Keratinocyte (primary cell): ENCODE measurements around the gene STK32B. TPM values are rescaled to one million over a fixed set of nuclear protein-coding genes. Genes with fewer than 3 reads are reported as not detected.

ENCODE experiments used
- DNase-seq: peaks from one replicate; pipeline ENCODE4 v3.0.0-alpha.2; 2011; ENCODE audit warnings: low read depth, missing footprints, low spot score
- FAIRE-seq: peaks from 2 replicates; lab custom pipeline; 2011; peaks lifted over from hg19 to GRCh38; lab: Jason Lieb, UNC
- H2AFZ ChIP-seq: 2 replicates; pipeline ENCODE4 v1.6.0; 2012; ENCODE audit warnings: low read length, control low read depth, inconsistent platforms; ENCODE audit not compliant: control insufficient read depth
- H3K27ac ChIP-seq: 2 replicates; pipeline ENCODE4 v1.5.1; 2011; ENCODE audit warnings: low read length; ENCODE audit not compliant: control insufficient read depth, insufficient read depth
- H3K27me3 ChIP-seq: 3 replicates; pipeline ENCODE4 v1.6.0; 2011; ENCODE audit warnings: low read length; ENCODE audit not compliant: control insufficient read depth, insufficient read depth; ENCODE audit errors: extremely low read depth
- H3K36me3 ChIP-seq, 2 experiments: 2 replicates in 1 of 2; 3 replicates in 1 of 2; pipeline ENCODE4 v1.5.1; 2011; ENCODE audit warnings: low read length in 2 of 2, mild to moderate bottlenecking in 1 of 2; ENCODE audit not compliant: control insufficient read depth in 2 of 2, insufficient read depth in 2 of 2; ENCODE audit errors: extremely low read depth in 1 of 2
- H3K4me1 ChIP-seq: 3 replicates; pipeline ENCODE4 v1.5.1; 2011; ENCODE audit warnings: low read length; ENCODE audit not compliant: control insufficient read depth, insufficient read depth; ENCODE audit errors: extremely low read depth
- H3K4me2 ChIP-seq: 3 replicates; pipeline ENCODE4 v1.6.0; 2011; ENCODE audit warnings: low read depth, low read length; ENCODE audit not compliant: control insufficient read depth, insufficient read depth; ENCODE audit errors: extremely low read depth
- H3K4me3 ChIP-seq, 3 experiments: fragments of 200-600 bp in 1 of 3; sonication (generic) in 1 of 3; 2 replicates in 2 of 3; 3 replicates in 1 of 3; pipeline ENCODE4 v1.5.1; 2011 to 2016; ENCODE audit warnings: low read length in 3 of 3, mild to moderate bottlenecking in 3 of 3, control low read depth in 2 of 3, inconsistent platforms in 1 of 3, low read depth in 1 of 3, mixed read lengths in 1 of 3, mixed run types in 1 of 3, moderate library complexity in 1 of 3; ENCODE audit not compliant: control insufficient read depth in 2 of 3, insufficient read depth in 2 of 3; ENCODE audit errors: extremely low read depth in 1 of 3
- H3K79me2 ChIP-seq: 2 replicates; pipeline ENCODE4 v1.6.0; 2012; ENCODE audit warnings: low read length; ENCODE audit not compliant: control insufficient read depth, insufficient read depth
- H3K9ac ChIP-seq: 3 replicates; pipeline ENCODE4 v1.6.0; 2011; ENCODE audit warnings: low read length; ENCODE audit not compliant: control insufficient read depth, insufficient read depth; ENCODE audit errors: extremely low read depth
- H3K9me1 ChIP-seq: 3 replicates; pipeline ENCODE4 v1.6.0; 2011; ENCODE audit warnings: low read length; ENCODE audit not compliant: control insufficient read depth, insufficient read depth; ENCODE audit errors: extremely low read depth
- H3K9me3 ChIP-seq: 2 replicates; pipeline ENCODE4 v1.5.1; 2012; ENCODE audit warnings: low read depth, low read length; ENCODE audit not compliant: control insufficient read depth
- H4K20me1 ChIP-seq: 3 replicates; pipeline ENCODE4 v1.6.0; 2011; ENCODE audit warnings: low read length; ENCODE audit not compliant: control insufficient read depth, insufficient read depth; ENCODE audit errors: extremely low read depth
- EZH2 ChIP-seq: IDR thresholded peaks from one replicate; pipeline ENCODE4 v1.6.1; 2012; ENCODE audit warnings: inconsistent platforms, mild to moderate bottlenecking, low read length, moderate library complexity
- dilution Hi-C: fragments of 300-500 bp; cut with MboI; formaldehyde crosslinking; loops from one replicate; pipeline ENCODE4 v1.7.0; 2020; ENCODE audit warnings: low sequenced_read_pairs; ENCODE audit not compliant: extremely low pct_ligation_motif_present
- polyA plus RNA-seq, 5 experiments: library from polyadenylated mRNA; depleted of rRNA in 3 of 5; stranded (reverse) in 3 of 5; stranded (forward) in 1 of 5; unstranded in 1 of 5; fragments of >200 nt; gene quantifications; 1 replicate in 1 of 5; 2 replicates in 3 of 5; 3 replicates in 1 of 5; pipeline versions ENCODE4 v1.2.1 to v1.2.3, GENCODE V29; 2011 to 2012; ENCODE audit warnings: missing spikeins in 2 of 5, low read depth in 1 of 5, low replicate concordance in 1 of 5
- TF ChIP-seq, protein P1 (sequence below), 3 experiments: IDR thresholded peaks in 1 of 3; conservative IDR thresholded peaks in 1 of 3; optimal IDR thresholded peaks in 1 of 3; 2 replicates in 2 of 3; 3 replicates in 1 of 3; pipeline versions ENCODE3 to v1.5.1; 2011; ENCODE audit warnings: low read length in 3 of 3, mild to moderate bottlenecking in 3 of 3, moderate library complexity in 2 of 3, control low read depth in 1 of 3, inconsistent platforms in 1 of 3; ENCODE audit not compliant: insufficient read depth in 2 of 3; ENCODE audit errors: extremely low read depth in 1 of 3

STK32B gene
- polyA plus RNA-seq, 1 donor (not counting 4 experiments of a cell fraction or from before 2014, with no cell fraction given): 3.4 TPM

GRCh38 chr4:5024673-5025072 lies 26.6 kb upstream of the STK32B start:
- Histone ChIP-seq H3K9me1 (no peaks in the 10 kb centered on the region), H3K9me3 (no peaks in the 10 kb centered on the region), H2AFZ (no peak overlapping the region), H3K27me3 (peaks cover 15% of the 10 kb centered on the region), H3K9ac (no peak overlapping the region), H3K4me1 (no peaks in the 10 kb centered on the region), H3K79me2 (no peaks in the 10 kb centered on the region), H3K4me2 (no peak overlapping the region), H3K27ac (no peak overlapping the region), H4K20me1 (no peaks in the 10 kb centered on the region), H3K36me3 (no peaks in the 10 kb centered on the region), H3K4me3 (no peak overlapping the region)
- dilution Hi-C loops: no loop called here
- TF ChIP-seq, protein P1, sequence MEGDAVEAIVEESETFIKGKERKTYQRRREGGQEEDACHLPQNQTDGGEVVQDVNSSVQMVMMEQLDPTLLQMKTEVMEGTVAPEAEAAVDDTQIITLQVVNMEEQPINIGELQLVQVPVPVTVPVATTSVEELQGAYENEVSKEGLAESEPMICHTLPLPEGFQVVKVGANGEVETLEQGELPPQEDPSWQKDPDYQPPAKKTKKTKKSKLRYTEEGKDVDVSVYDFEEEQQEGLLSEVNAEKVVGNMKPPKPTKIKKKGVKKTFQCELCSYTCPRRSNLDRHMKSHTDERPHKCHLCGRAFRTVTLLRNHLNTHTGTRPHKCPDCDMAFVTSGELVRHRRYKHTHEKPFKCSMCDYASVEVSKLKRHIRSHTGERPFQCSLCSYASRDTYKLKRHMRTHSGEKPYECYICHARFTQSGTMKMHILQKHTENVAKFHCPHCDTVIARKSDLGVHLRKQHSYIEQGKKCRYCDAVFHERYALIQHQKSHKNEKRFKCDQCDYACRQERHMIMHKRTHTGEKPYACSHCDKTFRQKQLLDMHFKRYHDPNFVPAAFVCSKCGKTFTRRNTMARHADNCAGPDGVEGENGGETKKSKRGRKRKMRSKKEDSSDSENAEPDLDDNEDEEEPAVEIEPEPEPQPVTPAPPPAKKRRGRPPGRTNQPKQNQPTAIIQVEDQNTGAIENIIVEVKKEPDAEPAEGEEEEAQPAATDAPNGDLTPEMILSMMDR (optimal IDR thresholded peaks at IDR 0.05 in 1 of 3, IDR thresholded peaks at IDR 0.05 in 1 of 3, conservative IDR thresholded peaks at IDR 0.05 in 1 of 3; ENCODE audit: extremely low read depth in 1 of 3, insufficient read depth in 2 of 3, low read length in 3 of 3): no peak
- no peak for TF ChIP-seq EZH2
- DNase-seq (no peak), FAIRE-seq (no peak)

- no peak for TF ChIP-seq EZH2
- TF ChIP-seq, protein P1 (optimal IDR thresholded peaks at IDR 0.05 in 1 of 3, IDR thresholded peaks at IDR 0.05 in 1 of 3, conservative IDR thresholded peaks at IDR 0.05 in 1 of 3; ENCODE audit: extremely low read depth in 1 of 3, insufficient read depth in 2 of 3, low read length in 3 of 3): no peak
- no peaks in the 10 kb centered on the region for H3K79me2 ChIP-seq
Measured at GRCh38 chr4:5026371-5026770, 24.9 kb upstream of the STK32B start.

More at GRCh38 chr4:5026371-5026770, 24.9 kb upstream of the STK32B start:
- Histone ChIP-seq H3K4me3 (no peak overlapping the region), H3K27me3 (peaks cover 12% of the 10 kb centered on the region), H3K9ac (no peak overlapping the region), H3K36me3 (no peaks in the 10 kb centered on the region), H3K9me1 (no peaks in the 10 kb centered on the region), H2AFZ (no peak overlapping the region), H4K20me1 (no peaks in the 10 kb centered on the region), H3K27ac (no peak overlapping the region), H3K4me1 (no peaks in the 10 kb centered on the region), H3K9me3 (no peaks in the 10 kb centered on the region), H3K4me2 (no peak overlapping the region)
- DNase-seq (no peak), FAIRE-seq (no peak)
- dilution Hi-C loops: no loop called here
